Left lung (tissue), 10 donors: Measurements from ENCODE around the gene F12. TPM values are rescaled to one million over a fixed set of nuclear protein-coding genes. Genes with fewer than 3 reads are reported as not detected.

Experiments used
- ATAC-seq: fragments of 200-7000 bp; cut with Tn5 transposase; one replicate; pipeline ENCODE4 v1.9.1; 2020; ENCODE audit warnings: moderate library complexity
- DNase-seq, 4 donors: peaks; one replicate each; pipeline ENCODE4 v3.0.0-alpha.2; 2013 to 2020
- H3K27ac ChIP-seq, 2 donors: fragments of 200-600 bp; sonication (generic) in 1 of 2; one replicate each; pipeline versions ENCODE4 v1.5.0 to v1.8.0; 2020 to 2021
- H3K27me3 ChIP-seq, 2 donors: fragments of 200-600 bp; sonication (generic) in 1 of 2; one replicate each; pipeline versions ENCODE4 v1.5.0 to v1.8.0; 2020 to 2021
- H3K36me3 ChIP-seq, 2 donors: fragments of 200-600 bp; sonication (generic) in 1 of 2; one replicate each; pipeline versions ENCODE4 v1.5.0 to v1.8.0; 2020 to 2021
- H3K4me1 ChIP-seq, 2 donors: fragments of 200-600 bp; one replicate each; pipeline ENCODE4 v1.8.0; 2021
- H3K4me3 ChIP-seq, 2 donors: fragments of 200-600 bp; sonication (generic) in 1 of 2; one replicate each; pipeline versions ENCODE4 v1.5.0 to v1.8.0; 2020 to 2021; ENCODE audit warnings: mild to moderate bottlenecking in 1 of 2
- H3K9me3 ChIP-seq, 2 donors: fragments of 200-600 bp; sonication (generic) in 1 of 2; one replicate each; pipeline versions ENCODE4 v1.5.0 to v1.8.0; 2020 to 2021
- intact Hi-C, 2 donors: fragments of 100-400 bp; cut with DNase I; formaldehyde crosslinking; loops; one replicate each; pipeline versions ENCODE4 v1.11.2 to v1.14.2; 2022
- polyA plus RNA-seq, 6 donors: library from polyadenylated mRNA; unstranded; fragments of 120-200 nt; gene quantifications; one replicate each; pipeline ENCODE4 v1.2.1, GENCODE V29; 2013; ENCODE audit not compliant: insufficient read length in 6 of 6
- total RNA-seq, 2 donors: library from RNA; stranded (reverse); fragmentation: NEBNext Ultra II Directional; extraction: Animal tissue kit (Norgen Biotek cat#: 25700); gene quantifications; one replicate each; pipeline ENCODE4 v1.2.1, GENCODE V29; 2021
- TF ChIP-seq, protein P1 (sequence below), 2 donors: fragments of 200-600 bp; sonication (generic) in 1 of 2; IDR thresholded peaks; one replicate each; pipeline versions ENCODE4 v1.5.0 to v1.8.0; 2021; ENCODE audit warnings: antibody characterized with exemption in 2 of 2
- donor health status: DM: no; HTN: yes; CAD: no.
- donor health status: DM: no; HTN: no; CAD: no.

F12 gene
- total and polyA plus RNA-seq, 8 donors = 0.20 to 1.1 (median 0.35) TPM; not detected in 1

GRCh38 chr5:177369645-177370440, 39.5 kb downstream of the F12 start:
- Histone ChIP-seq H3K27ac (peak overlapping the region in 1 of 2 donors; percentile 77), H3K4me3 (no peak overlapping the region), H3K27me3 (no peaks in the 10 kb centered on the region), H3K9me3 (no peaks in the 10 kb centered on the region), H3K36me3 (peaks cover 0 to 31% of the 10 kb centered on the region in 2 donors), H3K4me1 (peaks cover 20 to 57% of the 10 kb centered on the region in 2 donors)
- TF ChIP-seq, protein P1, sequence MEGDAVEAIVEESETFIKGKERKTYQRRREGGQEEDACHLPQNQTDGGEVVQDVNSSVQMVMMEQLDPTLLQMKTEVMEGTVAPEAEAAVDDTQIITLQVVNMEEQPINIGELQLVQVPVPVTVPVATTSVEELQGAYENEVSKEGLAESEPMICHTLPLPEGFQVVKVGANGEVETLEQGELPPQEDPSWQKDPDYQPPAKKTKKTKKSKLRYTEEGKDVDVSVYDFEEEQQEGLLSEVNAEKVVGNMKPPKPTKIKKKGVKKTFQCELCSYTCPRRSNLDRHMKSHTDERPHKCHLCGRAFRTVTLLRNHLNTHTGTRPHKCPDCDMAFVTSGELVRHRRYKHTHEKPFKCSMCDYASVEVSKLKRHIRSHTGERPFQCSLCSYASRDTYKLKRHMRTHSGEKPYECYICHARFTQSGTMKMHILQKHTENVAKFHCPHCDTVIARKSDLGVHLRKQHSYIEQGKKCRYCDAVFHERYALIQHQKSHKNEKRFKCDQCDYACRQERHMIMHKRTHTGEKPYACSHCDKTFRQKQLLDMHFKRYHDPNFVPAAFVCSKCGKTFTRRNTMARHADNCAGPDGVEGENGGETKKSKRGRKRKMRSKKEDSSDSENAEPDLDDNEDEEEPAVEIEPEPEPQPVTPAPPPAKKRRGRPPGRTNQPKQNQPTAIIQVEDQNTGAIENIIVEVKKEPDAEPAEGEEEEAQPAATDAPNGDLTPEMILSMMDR (IDR thresholded peaks at IDR 0.05) = no peak
- ATAC-seq = no peak
- intact Hi-C loops = no loop called here
- DNase-seq = peak in 1 of 4 donors; percentile 50

- TF ChIP-seq, protein P1 (IDR thresholded peaks at IDR 0.05) = peak; percentile 50 to 56
- no peak overlapping the region for H3K4me3 ChIP-seq
- ATAC-seq (no peak), DNase-seq (peak in 1 of 4 donors; percentile 32)
- intact Hi-C loops = no loop called here
- H3K4me1 ChIP-seq = peaks cover 20 to 65% of the 10 kb centered on the region in 2 donors
- H3K36me3 ChIP-seq = peaks cover 0 to 31% of the 10 kb centered on the region in 2 donors
- H3K9me3 ChIP-seq = no peaks in the 10 kb centered on the region
- no peaks in the 10 kb centered on the region for H3K27me3 ChIP-seq
- H3K27ac ChIP-seq = no peak overlapping the region
These were observed 40.3 kb downstream of the F12 start for GRCh38 chr5:177368869-177369644.

GRCh38 chr5:177367981-177368868, 41.1 kb downstream of the F12 start:
- Histone ChIP-seq H3K4me3 (no peak overlapping the region), H3K36me3 (peaks cover 0 to 31% of the 10 kb centered on the region in 2 donors), H3K9me3 (no peaks in the 10 kb centered on the region), H3K27me3 (no peaks in the 10 kb centered on the region), H3K27ac (no peak overlapping the region), H3K4me1 (peaks cover 20 to 72% of the 10 kb centered on the region in 2 donors)
- no peak for ATAC-seq
- peak in 1 of 4 donors; percentile 63 for DNase-seq
- TF ChIP-seq, protein P1 (IDR thresholded peaks at IDR 0.05) = no peak
- intact Hi-C loops = no loop called here

GRCh38 chr5:177367323-177367848, 42.0 kb downstream of the F12 start:
- DNase-seq (no peak), ATAC-seq (peak; percentile 2)
- no peaks in the 10 kb centered on the region for H3K9me3 ChIP-seq
- H3K4me1 ChIP-seq = peaks cover 20 to 72% of the 10 kb centered on the region in 2 donors
- peaks cover 0 to 31% of the 10 kb centered on the region in 2 donors for H3K36me3 ChIP-seq
- no peaks in the 10 kb centered on the region for H3K27me3 ChIP-seq
- TF ChIP-seq, protein P1 (IDR thresholded peaks at IDR 0.05) = no peak
- H3K4me3 ChIP-seq = peak overlapping the region; percentile 38 to 39
- peak overlapping the region in 1 of 2 donors; percentile 78 for H3K27ac ChIP-seq
- intact Hi-C loops = no loop called here
